ENCODE results near the gene MAOB.

MAOB gene

DNA sequence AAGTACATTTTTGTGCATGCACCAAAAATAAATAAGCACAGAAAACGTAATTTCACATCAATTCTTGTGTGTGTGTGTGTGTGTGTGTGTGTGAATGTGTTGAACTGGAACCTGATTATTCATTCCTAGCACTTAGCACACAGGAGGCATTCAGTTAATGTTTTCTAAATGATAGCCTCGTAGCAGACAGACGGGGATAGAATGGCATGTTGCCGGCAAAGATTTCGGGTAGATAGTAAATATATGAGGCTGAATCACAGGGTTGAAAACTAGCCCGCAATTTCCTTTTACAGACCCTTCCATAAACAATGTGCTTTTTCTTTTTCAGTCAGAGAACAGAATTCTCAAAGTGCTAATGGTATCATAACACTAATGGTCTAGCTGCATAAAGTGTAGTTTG, 13.5 kb downstream of the MAOB start:
- H3K9me2 ChIP-seq (replicated peaks; ENCODE audit: low read depth, low read length), result no peaks in the 10 kb centered on the region
- no peaks in the 10 kb centered on the region for H4K20me1 ChIP-seq (ENCODE audit: insufficient read depth, low read length, poor library complexity, severe bottlenecking)
- TF ChIP-seq, protein P1, sequence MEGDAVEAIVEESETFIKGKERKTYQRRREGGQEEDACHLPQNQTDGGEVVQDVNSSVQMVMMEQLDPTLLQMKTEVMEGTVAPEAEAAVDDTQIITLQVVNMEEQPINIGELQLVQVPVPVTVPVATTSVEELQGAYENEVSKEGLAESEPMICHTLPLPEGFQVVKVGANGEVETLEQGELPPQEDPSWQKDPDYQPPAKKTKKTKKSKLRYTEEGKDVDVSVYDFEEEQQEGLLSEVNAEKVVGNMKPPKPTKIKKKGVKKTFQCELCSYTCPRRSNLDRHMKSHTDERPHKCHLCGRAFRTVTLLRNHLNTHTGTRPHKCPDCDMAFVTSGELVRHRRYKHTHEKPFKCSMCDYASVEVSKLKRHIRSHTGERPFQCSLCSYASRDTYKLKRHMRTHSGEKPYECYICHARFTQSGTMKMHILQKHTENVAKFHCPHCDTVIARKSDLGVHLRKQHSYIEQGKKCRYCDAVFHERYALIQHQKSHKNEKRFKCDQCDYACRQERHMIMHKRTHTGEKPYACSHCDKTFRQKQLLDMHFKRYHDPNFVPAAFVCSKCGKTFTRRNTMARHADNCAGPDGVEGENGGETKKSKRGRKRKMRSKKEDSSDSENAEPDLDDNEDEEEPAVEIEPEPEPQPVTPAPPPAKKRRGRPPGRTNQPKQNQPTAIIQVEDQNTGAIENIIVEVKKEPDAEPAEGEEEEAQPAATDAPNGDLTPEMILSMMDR (conservative IDR thresholded peaks at IDR 0.05; ENCODE audit: low read length), result no peak
- no peak for TF ChIP-seq EZH2phosphoT487 (IDR thresholded peaks at IDR 0.05; ENCODE audit: borderline replicate concordance)
- no peaks in the 10 kb centered on the region for H3K79me2 ChIP-seq (ENCODE audit: insufficient read depth, low read length)
- no peaks in the 10 kb centered on the region for H3F3A ChIP-seq (ENCODE audit: low read depth)
- no peak overlapping the region for H2AFZ ChIP-seq (ENCODE audit: low read length)
- no peaks in the 10 kb centered on the region for H3K4me1 ChIP-seq (ENCODE audit: insufficient read depth, low read length, poor library complexity, severe bottlenecking)
- H3K9me3 ChIP-seq (ENCODE audit: insufficient read depth, low read depth, low read length), result no peaks in the 10 kb centered on the region
- H3K4me2 ChIP-seq (ENCODE audit: low read depth, low read length, poor library complexity, severe bottlenecking), result no peak overlapping the region
- no peaks in the 10 kb centered on the region for H3K27me3 ChIP-seq (ENCODE audit: insufficient read depth, low read length, poor library complexity, severe bottlenecking)
- no peaks in the 10 kb centered on the region for H3K36me3 ChIP-seq (ENCODE audit: insufficient read depth, low read length)
- H3K9ac ChIP-seq (ENCODE audit: low read depth, low read length, poor library complexity, severe bottlenecking), result no peak overlapping the region
- no peak overlapping the region for H3K4me3 ChIP-seq (ENCODE audit: low read length, poor library complexity, severe bottlenecking)

DNA sequence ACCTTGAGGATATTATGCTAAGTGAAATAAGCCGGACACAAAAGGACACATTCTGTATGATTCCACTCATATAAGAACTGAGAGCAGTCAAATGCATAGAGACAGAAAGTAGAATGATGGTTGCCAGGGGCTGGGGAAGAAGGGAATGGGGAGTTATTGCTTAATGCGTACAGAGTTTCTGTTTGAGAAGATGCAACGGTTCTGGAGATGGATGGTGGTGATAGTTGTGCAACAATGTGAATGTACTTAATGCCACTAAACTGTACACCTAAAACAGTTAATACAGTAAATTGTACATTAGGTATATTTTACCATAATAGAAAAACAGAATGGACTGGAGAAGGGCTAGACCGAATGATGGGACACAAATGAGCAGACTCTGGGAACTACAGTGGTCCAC, 15.8 kb downstream of the MAOB start:
- no peak overlapping the region for H2AFZ ChIP-seq (ENCODE audit: low read length)
- no peak overlapping the region for H3K4me2 ChIP-seq (ENCODE audit: low read depth, low read length, poor library complexity, severe bottlenecking)
- H4K20me1 ChIP-seq (ENCODE audit: insufficient read depth, low read length, poor library complexity, severe bottlenecking), result no peaks in the 10 kb centered on the region
- no peaks in the 10 kb centered on the region for H3F3A ChIP-seq (ENCODE audit: low read depth)
- H3K79me2 ChIP-seq (ENCODE audit: insufficient read depth, low read length), result no peaks in the 10 kb centered on the region
- no peaks in the 10 kb centered on the region for H3K9me2 ChIP-seq (replicated peaks; ENCODE audit: low read depth, low read length)
- H3K4me3 ChIP-seq (ENCODE audit: low read length, poor library complexity, severe bottlenecking), result no peak overlapping the region
- TF ChIP-seq, protein P1 (conservative IDR thresholded peaks at IDR 0.05; ENCODE audit: low read length), result no peak
- no peak for TF ChIP-seq EZH2phosphoT487 (IDR thresholded peaks at IDR 0.05; ENCODE audit: borderline replicate concordance)
- H3K36me3 ChIP-seq (ENCODE audit: insufficient read depth, low read length), result no peaks in the 10 kb centered on the region
- H3K27me3 ChIP-seq (ENCODE audit: insufficient read depth, low read length, poor library complexity, severe bottlenecking), result no peaks in the 10 kb centered on the region
- no peaks in the 10 kb centered on the region for H3K4me1 ChIP-seq (ENCODE audit: insufficient read depth, low read length, poor library complexity, severe bottlenecking)
- H3K9me3 ChIP-seq (ENCODE audit: insufficient read depth, low read depth, low read length), result no peaks in the 10 kb centered on the region
- H3K9ac ChIP-seq (ENCODE audit: low read depth, low read length, poor library complexity, severe bottlenecking), result no peak overlapping the region

DNA sequence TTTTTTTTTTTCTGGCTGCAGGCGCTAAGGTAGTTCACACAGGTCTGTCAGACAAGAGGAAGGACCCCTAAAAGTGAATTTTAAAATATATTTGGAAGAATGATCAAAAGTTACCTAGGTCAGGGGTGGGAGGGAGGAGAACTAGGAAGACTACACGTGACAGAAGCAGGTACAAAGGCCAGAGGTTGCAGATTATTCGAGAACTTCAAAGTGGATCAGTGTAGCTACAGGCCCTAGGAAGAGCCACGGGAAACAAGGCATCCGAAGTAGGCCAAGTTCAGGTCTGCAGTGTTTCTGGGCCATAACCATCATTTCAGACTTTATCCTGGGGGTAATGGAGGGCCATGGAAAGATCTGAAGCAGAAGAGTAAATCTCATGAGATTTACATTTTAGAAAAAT, 16.5 kb downstream of the MAOB start:
- Histone ChIP-seq H3F3A (ENCODE audit: low read depth) (no peaks in the 10 kb centered on the region), H3K4me2 (ENCODE audit: low read depth, low read length, poor library complexity, severe bottlenecking) (no peak overlapping the region), H3K9me3 (ENCODE audit: insufficient read depth, low read depth, low read length) (no peaks in the 10 kb centered on the region), H3K9ac (ENCODE audit: low read depth, low read length, poor library complexity, severe bottlenecking) (no peak overlapping the region), H3K4me1 (ENCODE audit: insufficient read depth, low read length, poor library complexity, severe bottlenecking) (no peaks in the 10 kb centered on the region), H3K9me2 (replicated peaks; ENCODE audit: low read depth, low read length) (no peaks in the 10 kb centered on the region), H3K27me3 (ENCODE audit: insufficient read depth, low read length, poor library complexity, severe bottlenecking) (no peaks in the 10 kb centered on the region), H2AFZ (ENCODE audit: low read length) (no peak overlapping the region), H3K4me3 (ENCODE audit: low read length, poor library complexity, severe bottlenecking) (no peak overlapping the region), H3K79me2 (ENCODE audit: insufficient read depth, low read length) (no peaks in the 10 kb centered on the region), H3K36me3 (ENCODE audit: insufficient read depth, low read length) (no peaks in the 10 kb centered on the region), H4K20me1 (ENCODE audit: insufficient read depth, low read length, poor library complexity, severe bottlenecking) (no peaks in the 10 kb centered on the region)
- TF ChIP-seq EZH2phosphoT487 (IDR thresholded peaks at IDR 0.05; ENCODE audit: borderline replicate concordance), result no peak
- TF ChIP-seq, protein P1 (conservative IDR thresholded peaks at IDR 0.05; ENCODE audit: low read length), result no peak

Measured in Loucy (cell line).